OCI-LY1 (cell line): ENCODE measurements around the gene TEC.

Source experiments
- EZH2 ChIP-seq: fragments of 200-600 bp; sonication (generic), shearing (Covaris generic); IDR thresholded peaks from 2 replicates; pipeline ENCODE4 v1.8.0; 2017; ENCODE audit warnings: borderline replicate concordance, mixed run types, mild to moderate bottlenecking, antibody characterized with exemption, low read length, moderate library complexity, mixed read lengths
- TF ChIP-seq, protein P1 (sequence below): fragments of 200-600 bp; sonication (generic), shearing (Covaris generic); IDR thresholded peaks from 2 replicates; pipeline ENCODE4 v1.5.1; 2017; ENCODE audit warnings: mild to moderate bottlenecking, antibody characterized with exemption, low read length, moderate library complexity, mixed read lengths

DNA sequence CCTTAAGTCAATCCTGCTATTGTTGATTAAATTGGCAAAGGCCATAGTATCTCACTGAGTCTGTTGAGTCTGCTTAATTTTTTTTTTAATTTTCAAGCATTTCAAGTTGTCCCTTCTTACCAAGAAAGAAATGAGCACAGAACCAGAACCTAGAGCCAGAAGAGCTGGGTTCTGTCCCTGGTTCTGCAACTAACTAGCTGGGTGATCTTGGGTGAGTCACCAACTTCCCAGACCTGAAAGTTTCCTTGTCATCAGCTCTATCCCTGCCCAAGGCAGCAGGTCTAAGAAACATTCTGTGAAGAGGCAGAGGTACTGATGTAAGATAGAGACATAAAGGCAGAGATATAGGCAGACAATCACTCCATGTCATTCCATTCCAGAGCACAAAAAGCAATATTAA, 17.3 kb downstream of the TEC start:
- TF ChIP-seq, protein P1, sequence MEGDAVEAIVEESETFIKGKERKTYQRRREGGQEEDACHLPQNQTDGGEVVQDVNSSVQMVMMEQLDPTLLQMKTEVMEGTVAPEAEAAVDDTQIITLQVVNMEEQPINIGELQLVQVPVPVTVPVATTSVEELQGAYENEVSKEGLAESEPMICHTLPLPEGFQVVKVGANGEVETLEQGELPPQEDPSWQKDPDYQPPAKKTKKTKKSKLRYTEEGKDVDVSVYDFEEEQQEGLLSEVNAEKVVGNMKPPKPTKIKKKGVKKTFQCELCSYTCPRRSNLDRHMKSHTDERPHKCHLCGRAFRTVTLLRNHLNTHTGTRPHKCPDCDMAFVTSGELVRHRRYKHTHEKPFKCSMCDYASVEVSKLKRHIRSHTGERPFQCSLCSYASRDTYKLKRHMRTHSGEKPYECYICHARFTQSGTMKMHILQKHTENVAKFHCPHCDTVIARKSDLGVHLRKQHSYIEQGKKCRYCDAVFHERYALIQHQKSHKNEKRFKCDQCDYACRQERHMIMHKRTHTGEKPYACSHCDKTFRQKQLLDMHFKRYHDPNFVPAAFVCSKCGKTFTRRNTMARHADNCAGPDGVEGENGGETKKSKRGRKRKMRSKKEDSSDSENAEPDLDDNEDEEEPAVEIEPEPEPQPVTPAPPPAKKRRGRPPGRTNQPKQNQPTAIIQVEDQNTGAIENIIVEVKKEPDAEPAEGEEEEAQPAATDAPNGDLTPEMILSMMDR, result no peak
- no peak for TF ChIP-seq EZH2
